ENCODE measurements around the gene RFTN2.
A peak's percentile ranks its signal among the peaks of the same experiment; 100 is the strongest.

DNA sequence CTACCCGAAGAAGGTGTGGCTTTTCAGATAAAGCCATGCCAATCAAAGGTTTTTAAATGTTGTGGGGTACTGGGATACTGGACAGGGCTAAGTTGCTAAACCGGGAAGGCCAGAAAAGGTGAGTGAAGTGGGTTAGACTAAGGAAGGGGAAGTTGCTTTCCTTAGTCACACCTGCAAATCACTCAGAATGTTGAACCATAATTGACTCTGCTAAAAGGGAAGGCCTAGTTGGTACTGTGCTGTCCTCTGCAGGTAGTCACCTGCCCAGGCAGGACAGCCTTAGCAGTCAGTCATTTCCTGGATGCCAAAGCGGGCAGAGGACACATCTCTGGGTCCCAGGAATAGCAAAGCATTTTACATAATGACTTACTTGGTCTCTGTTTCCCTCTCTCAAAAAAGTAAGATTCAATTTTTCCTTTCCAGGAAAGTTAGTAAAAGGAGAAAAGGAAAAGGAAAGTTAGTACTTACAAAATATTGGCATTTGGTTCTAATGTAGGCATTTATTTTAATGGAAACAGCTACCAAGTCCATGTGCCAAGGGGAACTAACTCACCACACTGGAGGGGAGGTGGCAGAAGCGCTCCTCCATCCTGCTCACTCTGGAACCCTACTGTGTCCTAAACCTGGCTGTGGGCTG lies 60.3 kb downstream of the RFTN2 start:
- TF ChIP-seq, protein P1, sequence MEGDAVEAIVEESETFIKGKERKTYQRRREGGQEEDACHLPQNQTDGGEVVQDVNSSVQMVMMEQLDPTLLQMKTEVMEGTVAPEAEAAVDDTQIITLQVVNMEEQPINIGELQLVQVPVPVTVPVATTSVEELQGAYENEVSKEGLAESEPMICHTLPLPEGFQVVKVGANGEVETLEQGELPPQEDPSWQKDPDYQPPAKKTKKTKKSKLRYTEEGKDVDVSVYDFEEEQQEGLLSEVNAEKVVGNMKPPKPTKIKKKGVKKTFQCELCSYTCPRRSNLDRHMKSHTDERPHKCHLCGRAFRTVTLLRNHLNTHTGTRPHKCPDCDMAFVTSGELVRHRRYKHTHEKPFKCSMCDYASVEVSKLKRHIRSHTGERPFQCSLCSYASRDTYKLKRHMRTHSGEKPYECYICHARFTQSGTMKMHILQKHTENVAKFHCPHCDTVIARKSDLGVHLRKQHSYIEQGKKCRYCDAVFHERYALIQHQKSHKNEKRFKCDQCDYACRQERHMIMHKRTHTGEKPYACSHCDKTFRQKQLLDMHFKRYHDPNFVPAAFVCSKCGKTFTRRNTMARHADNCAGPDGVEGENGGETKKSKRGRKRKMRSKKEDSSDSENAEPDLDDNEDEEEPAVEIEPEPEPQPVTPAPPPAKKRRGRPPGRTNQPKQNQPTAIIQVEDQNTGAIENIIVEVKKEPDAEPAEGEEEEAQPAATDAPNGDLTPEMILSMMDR (IDR thresholded peaks at IDR 0.05; ENCODE audit: low read length) = peak; percentile 24; the same call in 1 of the 2 replicates
- no peak for TF ChIP-seq EZH2 (IDR thresholded peaks at IDR 0.05; ENCODE audit: borderline replicate concordance, low read length)
